ENCODE results near the gene PLD1. TPM values are rescaled to one million over a fixed set of nuclear protein-coding genes. Genes with fewer than 3 reads are reported as not detected.

The PLD1 gene
- total and polyA plus RNA-seq, 4 donors: 4.9 to 31.5 (median 18.6) TPM

- TF ChIP-seq RXRA (IDR thresholded peaks at IDR 0.05): no peak
- TF ChIP-seq, protein P1, sequence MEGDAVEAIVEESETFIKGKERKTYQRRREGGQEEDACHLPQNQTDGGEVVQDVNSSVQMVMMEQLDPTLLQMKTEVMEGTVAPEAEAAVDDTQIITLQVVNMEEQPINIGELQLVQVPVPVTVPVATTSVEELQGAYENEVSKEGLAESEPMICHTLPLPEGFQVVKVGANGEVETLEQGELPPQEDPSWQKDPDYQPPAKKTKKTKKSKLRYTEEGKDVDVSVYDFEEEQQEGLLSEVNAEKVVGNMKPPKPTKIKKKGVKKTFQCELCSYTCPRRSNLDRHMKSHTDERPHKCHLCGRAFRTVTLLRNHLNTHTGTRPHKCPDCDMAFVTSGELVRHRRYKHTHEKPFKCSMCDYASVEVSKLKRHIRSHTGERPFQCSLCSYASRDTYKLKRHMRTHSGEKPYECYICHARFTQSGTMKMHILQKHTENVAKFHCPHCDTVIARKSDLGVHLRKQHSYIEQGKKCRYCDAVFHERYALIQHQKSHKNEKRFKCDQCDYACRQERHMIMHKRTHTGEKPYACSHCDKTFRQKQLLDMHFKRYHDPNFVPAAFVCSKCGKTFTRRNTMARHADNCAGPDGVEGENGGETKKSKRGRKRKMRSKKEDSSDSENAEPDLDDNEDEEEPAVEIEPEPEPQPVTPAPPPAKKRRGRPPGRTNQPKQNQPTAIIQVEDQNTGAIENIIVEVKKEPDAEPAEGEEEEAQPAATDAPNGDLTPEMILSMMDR (IDR thresholded peaks at IDR 0.05; ENCODE audit: low read depth, low read length, missing input control): no peak
- TF ChIP-seq, protein P2, sequence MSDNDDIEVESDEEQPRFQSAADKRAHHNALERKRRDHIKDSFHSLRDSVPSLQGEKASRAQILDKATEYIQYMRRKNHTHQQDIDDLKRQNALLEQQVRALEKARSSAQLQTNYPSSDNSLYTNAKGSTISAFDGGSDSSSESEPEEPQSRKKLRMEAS (IDR thresholded peaks at IDR 0.05): no peak
- TF ChIP-seq ATF3 (IDR thresholded peaks at IDR 0.05): no peak
- TF ChIP-seq YY1 (IDR thresholded peaks at IDR 0.05): no peak
- no peak for TF ChIP-seq RAD21 (IDR thresholded peaks at IDR 0.05)
- no peak overlapping the region for H3K4me3 ChIP-seq (ENCODE audit: low read depth in 1 of 3, low read length in 3 of 3)
- peaks cover 0 to 39% (median 34%) of the 10 kb centered on the region in 4 donors for H3K36me3 ChIP-seq (ENCODE audit: control insufficient read depth in 4 of 4, insufficient read depth in 3 of 4, low read depth in 1 of 4, low read length in 3 of 4)
- no peaks in the 10 kb centered on the region for H3K4me1 ChIP-seq (ENCODE audit: control insufficient read depth in 4 of 4, insufficient read depth in 4 of 4, low read length in 3 of 4)
- no peak overlapping the region for H3K27ac ChIP-seq (ENCODE audit: low read depth in 1 of 2, low read length in 2 of 2)
- no peaks in the 10 kb centered on the region for H3K9me3 ChIP-seq (ENCODE audit: control insufficient read depth in 4 of 4, low read length in 3 of 4)
- H3K9ac ChIP-seq (ENCODE audit: low read depth in 1 of 2, low read length in 2 of 2): no peak overlapping the region
- 96% methylated on average over 5 of the region's 5 CpGs for WGBS
- H3K27me3 ChIP-seq (ENCODE audit: control insufficient read depth in 4 of 4, insufficient read depth in 4 of 4, low read length in 3 of 4): no peaks in the 10 kb centered on the region
- DNase-seq (ENCODE audit: low spot score): no peak
These were observed 205.9 kb downstream of the PLD1 start for GRCh38 chr3:171604370-171604769.

GRCh38 chr3:171602072-171602471 lies 208.2 kb downstream of the PLD1 start:
- 92% methylated on average over 4 of the region's 4 CpGs for WGBS
- no peak overlapping the region for H3K9ac ChIP-seq (ENCODE audit: low read depth in 1 of 2, low read length in 2 of 2)
- H3K4me1 ChIP-seq (ENCODE audit: control insufficient read depth in 4 of 4, insufficient read depth in 4 of 4, low read length in 3 of 4): no peaks in the 10 kb centered on the region
- H3K4me3 ChIP-seq (ENCODE audit: low read depth in 1 of 3, low read length in 3 of 3): no peak overlapping the region
- DNase-seq (ENCODE audit: low spot score): no peak
- TF ChIP-seq, protein P3, sequence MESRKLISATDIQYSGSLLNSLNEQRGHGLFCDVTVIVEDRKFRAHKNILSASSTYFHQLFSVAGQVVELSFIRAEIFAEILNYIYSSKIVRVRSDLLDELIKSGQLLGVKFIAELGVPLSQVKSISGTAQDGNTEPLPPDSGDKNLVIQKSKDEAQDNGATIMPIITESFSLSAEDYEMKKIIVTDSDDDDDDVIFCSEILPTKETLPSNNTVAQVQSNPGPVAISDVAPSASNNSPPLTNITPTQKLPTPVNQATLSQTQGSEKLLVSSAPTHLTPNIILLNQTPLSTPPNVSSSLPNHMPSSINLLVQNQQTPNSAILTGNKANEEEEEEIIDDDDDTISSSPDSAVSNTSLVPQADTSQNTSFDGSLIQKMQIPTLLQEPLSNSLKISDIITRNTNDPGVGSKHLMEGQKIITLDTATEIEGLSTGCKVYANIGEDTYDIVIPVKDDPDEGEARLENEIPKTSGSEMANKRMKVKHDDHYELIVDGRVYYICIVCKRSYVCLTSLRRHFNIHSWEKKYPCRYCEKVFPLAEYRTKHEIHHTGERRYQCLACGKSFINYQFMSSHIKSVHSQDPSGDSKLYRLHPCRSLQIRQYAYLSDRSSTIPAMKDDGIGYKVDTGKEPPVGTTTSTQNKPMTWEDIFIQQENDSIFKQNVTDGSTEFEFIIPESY (IDR thresholded peaks at IDR 0.05): no peak
- TF ChIP-seq ATF3 (IDR thresholded peaks at IDR 0.05) (no peak), RXRA (IDR thresholded peaks at IDR 0.05) (no peak), YY1 (IDR thresholded peaks at IDR 0.05) (no peak), FOXA1 (IDR thresholded peaks at IDR 0.05) (no peak), JUND (IDR thresholded peaks at IDR 0.05) (no peak), GABPA (IDR thresholded peaks at IDR 0.05 in 1 of 2, conservative IDR thresholded peaks at IDR 0.05 in 1 of 2) (no peak)
- TF ChIP-seq, protein P1 (IDR thresholded peaks at IDR 0.05; ENCODE audit: low read depth, low read length, missing input control): no peak
- no peaks in the 10 kb centered on the region for H3K27me3 ChIP-seq (ENCODE audit: control insufficient read depth in 4 of 4, insufficient read depth in 4 of 4, low read length in 3 of 4)
- H3K9me3 ChIP-seq (ENCODE audit: control insufficient read depth in 4 of 4, low read length in 3 of 4): no peaks in the 10 kb centered on the region
- no peak overlapping the region for H3K27ac ChIP-seq (ENCODE audit: low read depth in 1 of 2, low read length in 2 of 2)
- H3K36me3 ChIP-seq (ENCODE audit: control insufficient read depth in 4 of 4, insufficient read depth in 3 of 4, low read depth in 1 of 4, low read length in 3 of 4): peaks cover 0 to 39% (median 34%) of the 10 kb centered on the region in 4 donors
